Osteoblast (primary cell): ENCODE measurements around the gene TEFM. TPM values are rescaled to one million over a fixed set of nuclear protein-coding genes. Genes with fewer than 3 reads are reported as not detected.
A peak's percentile ranks its signal among the peaks of the same experiment; 100 is the strongest.

Source experiments
- DNase-seq: peaks from one replicate; pipeline ENCODE4 v3.0.0; 2011; ENCODE audit warnings: low spot score, mixed read lengths; ENCODE audit not compliant: insufficient read length; ENCODE audit errors: missing footprints
- H2AFZ ChIP-seq: 2 replicates; pipeline ENCODE4 v1.6.0; 2011; ENCODE audit warnings: mild to moderate bottlenecking, low read length
- H3K27ac ChIP-seq: 2 replicates; pipeline ENCODE4 v1.5.1; 2011; ENCODE audit warnings: mild to moderate bottlenecking, low read depth, low read length, moderate library complexity
- H3K27me3 ChIP-seq: 2 replicates; pipeline ENCODE4 v1.6.0; 2012; ENCODE audit warnings: mild to moderate bottlenecking, control low read depth, inconsistent platforms, low read length, moderate library complexity; ENCODE audit not compliant: insufficient read depth
- H3K36me3 ChIP-seq: 2 replicates; pipeline ENCODE4 v1.5.1; 2011; ENCODE audit warnings: mild to moderate bottlenecking, low read length, control low read depth, moderate library complexity; ENCODE audit not compliant: insufficient read depth
- H3K4me1 ChIP-seq: 2 replicates; pipeline ENCODE4 v1.5.1; 2011; ENCODE audit warnings: mild to moderate bottlenecking, low read length, control low read depth, moderate library complexity; ENCODE audit not compliant: insufficient read depth
- H3K4me2 ChIP-seq: 2 replicates; pipeline ENCODE4 v1.6.0; 2011; ENCODE audit warnings: mild to moderate bottlenecking, low read length; ENCODE audit not compliant: insufficient read depth
- H3K4me3 ChIP-seq: fragments of 200-600 bp; sonication (generic); 3 replicates; pipeline ENCODE4 v1.5.1; 2012; ENCODE audit warnings: mild to moderate bottlenecking, low read length, inconsistent platforms; ENCODE audit not compliant: insufficient read depth
- H3K79me2 ChIP-seq: 2 replicates; pipeline ENCODE4 v1.6.0; 2012; ENCODE audit warnings: mild to moderate bottlenecking, low read length, control low read depth, inconsistent platforms; ENCODE audit not compliant: insufficient read depth
- H3K9me3 ChIP-seq: 2 replicates; pipeline ENCODE4 v1.5.1; 2011; ENCODE audit warnings: low read depth, low read length, control low read depth
- H4K20me1 ChIP-seq: 2 replicates; pipeline ENCODE4 v1.6.0; 2012; ENCODE audit warnings: mild to moderate bottlenecking, low read length, control low read depth; ENCODE audit not compliant: insufficient read depth
- total RNA-seq: library from RNA; depleted of rRNA; stranded (reverse); fragments of >200 nt; gene quantifications from 2 replicates; pipeline ENCODE4 v1.2.3, GENCODE V29; 2012
- TF ChIP-seq, protein P1 (sequence below): IDR thresholded peaks from 2 replicates; pipeline ENCODE4 v1.5.1; 2011; ENCODE audit warnings: mild to moderate bottlenecking, low read depth, low read length, moderate library complexity; ENCODE audit errors: extremely low read depth

The TEFM gene
- 10.9 and 13.6 TPM in 2 replicates for total RNA-seq

GRCh38 chr17:30906101-30906911 is at the start of gene TEFM:
Gene TEFM (minus strand): TSS chr17:30906238. CDS start chr17:30906198, 40 bp downstream.
- H2AFZ ChIP-seq: peak within 1 kb of the TSS; percentile 96
- peak within 1 kb of the TSS; percentile 96 for H3K4me3 ChIP-seq
- DNase-seq: peak; percentile 97
- TF ChIP-seq, protein P1, sequence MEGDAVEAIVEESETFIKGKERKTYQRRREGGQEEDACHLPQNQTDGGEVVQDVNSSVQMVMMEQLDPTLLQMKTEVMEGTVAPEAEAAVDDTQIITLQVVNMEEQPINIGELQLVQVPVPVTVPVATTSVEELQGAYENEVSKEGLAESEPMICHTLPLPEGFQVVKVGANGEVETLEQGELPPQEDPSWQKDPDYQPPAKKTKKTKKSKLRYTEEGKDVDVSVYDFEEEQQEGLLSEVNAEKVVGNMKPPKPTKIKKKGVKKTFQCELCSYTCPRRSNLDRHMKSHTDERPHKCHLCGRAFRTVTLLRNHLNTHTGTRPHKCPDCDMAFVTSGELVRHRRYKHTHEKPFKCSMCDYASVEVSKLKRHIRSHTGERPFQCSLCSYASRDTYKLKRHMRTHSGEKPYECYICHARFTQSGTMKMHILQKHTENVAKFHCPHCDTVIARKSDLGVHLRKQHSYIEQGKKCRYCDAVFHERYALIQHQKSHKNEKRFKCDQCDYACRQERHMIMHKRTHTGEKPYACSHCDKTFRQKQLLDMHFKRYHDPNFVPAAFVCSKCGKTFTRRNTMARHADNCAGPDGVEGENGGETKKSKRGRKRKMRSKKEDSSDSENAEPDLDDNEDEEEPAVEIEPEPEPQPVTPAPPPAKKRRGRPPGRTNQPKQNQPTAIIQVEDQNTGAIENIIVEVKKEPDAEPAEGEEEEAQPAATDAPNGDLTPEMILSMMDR: no peak
- H3K79me2 ChIP-seq: peaks cover 48% of the 10 kb centered on the region
- no peaks in the 10 kb centered on the region for H4K20me1 ChIP-seq
- peak within 1 kb of the TSS; percentile 98 for H3K4me2 ChIP-seq
- peak within 1 kb of the TSS; percentile 50 for H3K27ac ChIP-seq
- no peaks in the 10 kb centered on the region for H3K27me3 ChIP-seq
- no peaks in the 10 kb centered on the region for H3K9me3 ChIP-seq
- peaks cover 6% of the 10 kb centered on the region for H3K36me3 ChIP-seq
- H3K4me1 ChIP-seq: peaks cover 15% of the 10 kb centered on the region

DNA sequence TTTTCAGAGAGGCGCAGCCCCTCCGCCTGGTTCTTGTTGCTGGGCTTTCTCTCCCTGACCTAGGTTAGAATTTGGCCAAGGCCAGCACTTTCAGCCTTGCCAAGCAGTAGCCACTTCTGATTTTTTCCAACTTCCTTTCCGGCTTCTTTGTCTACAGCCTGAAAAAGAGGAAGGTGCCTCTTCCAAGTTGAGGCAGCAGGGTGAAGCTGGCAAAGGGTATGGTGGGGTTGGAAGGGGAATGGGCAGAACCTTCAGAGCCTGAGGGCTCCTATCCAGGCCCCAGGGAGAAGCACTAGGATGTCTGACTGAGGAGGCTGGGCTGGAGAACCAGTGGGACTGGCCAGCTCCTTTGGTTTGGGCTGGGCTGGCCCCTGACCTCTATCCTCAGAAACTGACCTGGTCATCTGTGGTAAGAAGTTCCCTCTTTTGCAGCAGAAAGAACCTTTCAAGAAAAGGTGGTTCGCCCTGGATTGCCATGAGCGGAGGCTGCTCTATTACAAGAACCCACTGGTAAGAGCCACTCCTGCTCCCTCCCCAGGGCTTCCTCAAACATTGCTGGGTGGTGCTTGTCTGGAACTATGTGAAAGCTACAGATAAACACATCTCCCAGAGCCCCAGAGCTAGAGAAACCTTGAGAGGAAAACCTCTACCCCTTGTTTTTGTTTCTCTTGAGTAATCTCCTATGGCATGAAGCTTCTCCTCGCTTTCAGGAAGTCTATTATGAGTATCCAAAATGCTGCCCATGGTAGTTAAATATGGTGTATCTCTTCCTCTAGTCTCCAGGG is 48.2 kb upstream of the TEFM start:
- peaks cover 11% of the 10 kb centered on the region for H3K4me1 ChIP-seq
- no peaks in the 10 kb centered on the region for H4K20me1 ChIP-seq
- H3K4me3 ChIP-seq: no peak overlapping the region
- no peaks in the 10 kb centered on the region for H3K9me3 ChIP-seq
- DNase-seq: peak; percentile 90
- H3K27ac ChIP-seq: no peak overlapping the region
- TF ChIP-seq, protein P1: no peak
- no peaks in the 10 kb centered on the region for H3K79me2 ChIP-seq
- peak overlapping the region; percentile 68 for H2AFZ ChIP-seq
- H3K27me3 ChIP-seq: no peaks in the 10 kb centered on the region
- H3K36me3 ChIP-seq: no peaks in the 10 kb centered on the region
- no peak overlapping the region for H3K4me2 ChIP-seq

DNA sequence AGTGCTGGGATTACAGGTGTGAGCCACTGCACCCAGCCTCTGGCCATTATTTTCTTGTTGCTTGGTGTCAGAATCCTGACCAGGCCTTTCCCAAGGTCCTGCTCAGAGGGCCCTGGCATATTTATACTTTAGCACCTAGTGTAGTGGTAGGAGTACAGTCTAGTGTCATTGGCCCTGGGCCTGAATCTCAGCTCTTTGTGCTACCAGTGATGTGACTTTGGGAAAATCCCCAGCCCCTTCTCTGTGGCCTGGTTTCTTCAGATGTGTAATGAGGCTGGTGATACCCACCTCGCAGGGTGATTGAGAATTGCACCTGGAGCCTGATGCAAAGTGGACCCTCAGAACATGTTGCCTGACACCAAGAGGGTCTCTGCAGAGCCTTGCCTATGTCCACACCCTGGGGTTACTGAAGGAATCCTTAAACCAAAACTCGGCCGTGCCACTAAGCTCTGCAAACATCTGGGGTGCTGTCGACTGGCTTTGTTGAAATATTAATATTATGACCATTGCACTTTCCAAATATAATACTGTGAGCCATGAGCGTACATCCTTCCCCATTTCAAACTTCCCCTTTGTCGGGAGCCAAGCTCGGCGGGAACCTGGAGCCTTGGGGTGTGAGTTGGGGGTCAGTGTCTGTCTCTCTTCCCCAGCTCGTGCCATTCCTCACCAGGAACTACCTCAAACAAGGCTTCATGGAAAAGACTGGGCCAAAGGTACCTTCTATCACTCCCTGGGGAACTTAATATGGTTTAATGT is 46.8 kb upstream of the TEFM start:
- Histone ChIP-seq H2AFZ (no peak overlapping the region), H3K4me3 (no peak overlapping the region), H3K79me2 (no peaks in the 10 kb centered on the region), H3K4me1 (peaks cover 11% of the 10 kb centered on the region), H3K4me2 (no peak overlapping the region), H3K9me3 (no peaks in the 10 kb centered on the region), H3K27ac (no peak overlapping the region), H4K20me1 (no peaks in the 10 kb centered on the region), H3K27me3 (no peaks in the 10 kb centered on the region), H3K36me3 (no peaks in the 10 kb centered on the region)
- TF ChIP-seq, protein P1: no peak
- DNase-seq: no peak
